Smooth muscle cell of the coronary artery (primary cell): ENCODE results near the gene LRFN4. TPM values are rescaled to one million over a fixed set of nuclear protein-coding genes. Genes with fewer than 3 reads are reported as not detected.

Experiments
- total RNA-seq: library from RNA; depleted of rRNA; stranded (reverse); fragments of >200 nt; gene quantifications from 2 replicates; pipeline ENCODE4 v1.2.3, GENCODE V29; 2014; ENCODE audit warnings: low replicate concordance

LRFN4 gene
- 5.3 and 12.9 TPM in 2 replicates for total RNA-seq

GRCh38 chr11:66856496-66857233, at the start of gene LRFN4:
LRFN4 (plus strand) TSS chr11:66857064; CDS start chr11:66857745, 681 bp downstream.

GRCh38 chr11:66842896-66843775, 13.7 kb upstream of the LRFN4 start, which contains the start of gene RCE1:
RCE1 (plus strand) TSS chr11:66843441; CDS start chr11:66843456, 15 bp downstream.

Other genes with a start within 250 kb of the LRFN4 start
- 18.3 and 25.0 TPM in 2 replicates for gene RBM14, start 240.4 kb upstream of the LRFN4 start, total RNA-seq
- gene RBM4, start 218.4 kb upstream of the LRFN4 start, total RNA-seq = 127 and 133 TPM in 2 replicates
- 19.8 and 35.5 TPM in 2 replicates for gene RBM4B, start 179.2 kb upstream of the LRFN4 start, total RNA-seq
- gene SPTBN2, start 127.8 kb upstream of the LRFN4 start, total RNA-seq = 0.94 and 9.2 TPM in 2 replicates
- 4.2 and 10.4 TPM in 2 replicates for gene RCE1, start 13.6 kb upstream of the LRFN4 start, total RNA-seq
- gene PC, start 101.3 kb downstream of the LRFN4 start, total RNA-seq = 9.3 and 14.7 TPM in 2 replicates
- not detected in 2 replicates for gene C11orf86, start 118.2 kb downstream of the LRFN4 start, total RNA-seq
- 0.23 and 0.83 TPM in 2 replicates for gene SYT12, start 166.1 kb downstream of the LRFN4 start, total RNA-seq
- 11.8 and 19.6 TPM in 2 replicates for gene RHOD, start 199.8 kb downstream of the LRFN4 start, total RNA-seq